CD4-positive, alpha-beta T cell treated with Interleukin-15 for 1 hour (primary cell): ENCODE results near the gene GPNMB.
A peak's percentile ranks its signal among the peaks of the same experiment; 100 is the strongest.

ENCODE experiments used
- DNase-seq: peaks from one replicate; pipeline ENCODE4 v3.0.0-alpha.2; 2020

GPNMB gene

GRCh38 chr7:23275912-23276311 is 29.3 kb downstream of the GPNMB start:
- no peak for DNase-seq

- DNase-seq, result no peak
Measured at GRCh38 chr7:23276376-23276775, 29.8 kb downstream of the GPNMB start.

DNA sequence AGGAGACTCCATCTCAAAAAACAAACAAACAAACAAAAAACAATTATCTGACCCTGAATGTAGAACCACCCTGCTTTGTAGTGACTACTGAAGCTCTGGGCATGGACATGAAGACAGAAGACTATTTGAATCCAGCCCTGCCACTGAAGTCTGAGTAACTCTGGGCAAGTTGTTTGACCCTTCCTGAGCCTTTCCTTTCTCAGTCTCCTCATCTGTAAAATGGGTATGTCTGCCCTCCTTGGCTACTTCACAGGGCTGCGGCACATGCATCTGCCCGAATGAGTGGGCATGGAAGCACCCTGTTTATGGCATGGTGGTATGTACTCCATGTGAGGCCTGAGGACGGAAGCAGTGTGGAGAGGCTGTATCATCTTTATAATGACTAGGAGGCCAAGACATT is 30.4 kb downstream of the GPNMB start:
- DNase-seq, result no peak

DNA sequence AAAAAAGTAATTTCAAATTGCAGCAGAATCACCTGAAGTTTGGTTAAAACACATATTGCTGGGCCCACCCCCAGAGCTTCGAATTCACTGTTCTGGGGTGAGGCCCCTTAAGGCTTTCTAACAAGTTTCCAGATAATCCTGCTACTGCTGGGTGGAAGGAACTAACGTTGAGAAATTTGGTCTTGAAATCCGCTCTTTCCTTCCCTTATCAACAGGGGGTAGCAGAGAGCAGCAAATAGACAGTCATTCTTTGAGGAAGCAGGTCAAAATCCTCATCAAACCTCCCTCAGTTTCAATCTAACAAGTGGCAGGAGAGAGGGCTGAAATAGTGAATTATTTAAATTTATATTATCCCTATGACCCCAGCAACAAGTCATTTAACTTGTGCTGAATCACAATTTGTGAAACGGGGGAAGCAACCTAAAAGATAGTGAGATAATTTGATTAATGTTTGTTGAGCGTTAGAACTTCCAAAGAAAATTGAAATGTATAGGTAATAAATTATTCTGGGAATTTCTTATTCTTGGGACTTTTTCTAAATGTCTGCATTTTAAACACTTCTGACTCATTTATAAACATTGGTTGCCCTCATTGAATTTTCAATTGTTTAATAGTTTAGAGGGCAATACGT is 30.9 kb downstream of the GPNMB start:
- DNase-seq, result no peak

GRCh38 chr7:23279819-23280525 is 33.4 kb downstream of the GPNMB start:
- DNase-seq, result no peak

DNA sequence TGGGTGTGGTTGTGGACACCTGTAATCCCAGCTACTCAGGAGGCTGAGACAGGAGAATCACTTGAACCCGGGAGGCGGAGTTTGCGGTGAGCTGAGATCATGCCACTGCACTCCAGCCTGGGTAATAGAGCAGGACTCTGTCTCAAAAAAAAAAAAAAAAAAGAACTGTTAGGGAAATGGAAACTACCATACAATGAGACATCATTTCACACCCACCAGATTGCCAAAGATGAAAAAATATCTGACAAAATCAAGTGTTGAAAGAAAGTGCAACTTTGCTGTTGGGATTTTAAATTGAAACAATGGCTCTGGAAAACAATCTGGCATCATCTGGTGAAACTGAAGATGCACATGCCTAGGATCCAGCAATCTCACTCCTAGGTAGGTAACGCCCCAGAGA is 36.5 kb downstream of the GPNMB start:
- no peak for DNase-seq

- DNase-seq, result no peak
Measured at GRCh38 chr7:23284871-23285270, 38.3 kb downstream of the GPNMB start.

- no peak for DNase-seq
Measured at GRCh38 chr7:23285657-23286646, 39.4 kb downstream of the GPNMB start.

DNA sequence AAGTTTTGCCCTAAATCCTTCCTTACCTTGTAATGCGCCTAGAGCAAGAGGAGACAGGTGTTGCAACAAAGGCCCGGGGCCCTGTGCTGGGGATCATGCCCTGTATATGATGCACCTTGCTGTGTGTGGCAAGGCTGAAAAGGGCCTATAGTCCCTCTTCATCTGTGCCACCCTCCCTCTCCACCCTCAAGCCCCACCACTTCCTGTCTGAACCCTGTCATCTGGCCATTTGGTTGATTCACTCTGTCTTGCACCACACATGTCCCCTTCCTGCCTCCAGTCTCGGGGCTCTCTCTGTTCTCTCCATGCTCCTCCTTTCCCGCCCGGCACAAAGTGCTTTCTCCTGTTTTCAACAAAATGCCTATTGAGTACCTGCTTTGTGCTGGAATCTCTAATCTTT is 41.0 kb downstream of the GPNMB start:
- no peak for DNase-seq

- DNase-seq, result no peak
Measured at GRCh38 chr7:23290993-23291392, 44.4 kb downstream of the GPNMB start.

DNA sequence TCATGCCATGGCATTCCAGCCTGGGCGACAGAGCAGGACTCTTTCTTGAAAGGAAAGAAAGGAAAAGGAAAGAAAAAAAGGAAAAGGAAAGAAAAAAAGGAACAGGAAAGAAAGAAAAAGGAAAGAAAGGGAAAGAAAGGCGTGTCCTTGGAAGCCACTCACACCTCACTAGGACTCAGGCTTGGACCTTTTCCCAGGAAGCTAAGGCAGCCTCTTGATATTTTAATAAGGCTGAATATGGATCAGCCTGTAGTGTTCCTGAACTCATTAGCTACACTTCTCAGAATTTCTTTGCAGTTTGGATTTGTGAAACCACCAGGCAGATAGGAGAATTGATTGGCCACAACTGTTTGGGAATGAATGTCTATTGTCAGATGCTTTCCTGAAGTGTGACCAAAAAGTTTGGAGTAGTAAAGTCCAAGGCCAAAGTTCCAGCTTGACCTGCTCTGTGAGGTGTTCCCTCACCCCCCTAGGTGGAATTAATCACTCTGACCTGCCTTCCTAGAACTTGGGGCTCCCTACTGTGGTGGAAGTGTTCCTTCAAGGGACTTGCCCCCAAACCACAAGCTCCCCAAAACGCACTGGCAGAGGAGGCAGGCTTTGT is 45.5 kb downstream of the GPNMB start:
- no peak for DNase-seq

GRCh38 chr7:23292623-23293022 is 46.0 kb downstream of the GPNMB start:
- DNase-seq, result no peak

- no peak for DNase-seq
Measured at GRCh38 chr7:23293500-23294073, 47.0 kb downstream of the GPNMB start.

DNA sequence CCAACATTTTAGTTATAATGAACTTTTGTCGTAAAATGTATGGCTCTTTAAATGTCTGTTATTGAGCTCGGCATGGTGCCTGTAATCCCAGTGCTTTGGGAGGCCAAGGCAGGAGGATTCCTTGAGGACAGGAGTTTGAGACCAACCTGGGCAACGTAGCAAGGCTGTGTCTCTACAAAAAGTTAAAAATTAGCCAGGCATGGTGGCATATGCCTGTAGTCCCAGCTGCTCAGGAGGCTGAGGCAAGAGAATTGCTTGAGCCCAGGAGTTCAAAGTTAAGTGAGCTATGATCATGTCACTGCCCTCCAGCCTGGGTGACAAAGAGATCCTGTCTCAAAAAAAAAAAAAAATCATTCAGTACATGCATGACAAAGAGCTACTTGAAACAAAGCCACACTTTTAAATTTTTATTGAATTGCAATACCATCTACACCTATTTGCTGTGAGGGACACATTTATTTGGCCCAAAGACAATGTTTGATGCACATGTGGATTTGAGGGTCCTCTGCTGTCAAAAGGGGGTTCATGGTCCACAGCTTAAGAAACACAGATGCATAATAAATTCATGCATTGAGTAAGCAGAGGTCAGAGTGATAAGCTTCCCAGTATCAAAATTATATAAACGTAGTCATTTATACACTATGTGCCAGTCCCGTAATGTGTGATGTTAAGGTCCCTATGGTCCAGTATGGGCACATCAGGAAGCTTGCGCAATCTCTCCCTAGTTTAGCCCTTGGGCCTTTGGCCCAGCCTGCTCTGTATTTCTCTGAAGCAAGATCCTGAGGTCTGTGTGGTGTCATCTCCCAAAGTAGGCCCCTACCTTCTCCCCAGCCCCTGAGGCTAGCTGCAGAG is 48.2 kb downstream of the GPNMB start:
- DNase-seq, result no peak

DNA sequence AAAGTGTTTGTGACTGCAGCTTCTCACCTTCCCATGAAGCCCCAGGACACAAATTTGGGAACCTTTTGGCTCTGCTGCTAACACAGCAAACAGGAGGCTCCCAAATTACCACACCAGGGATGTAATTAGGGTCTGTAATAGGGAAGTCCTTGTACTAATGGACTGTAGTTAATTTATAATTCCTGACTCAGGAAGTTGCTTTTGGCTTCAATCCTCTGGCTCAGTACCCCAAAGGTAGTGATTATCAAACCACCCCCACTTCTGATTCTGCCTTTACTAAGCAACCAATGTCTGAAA is 48.8 kb downstream of the GPNMB start:
- no peak for DNase-seq

- no peak for DNase-seq
Measured at GRCh38 chr7:23298141-23298881, 51.7 kb downstream of the GPNMB start.

- DNase-seq, result peak; percentile 96
Measured at GRCh38 chr7:23298885-23299769, 52.6 kb downstream of the GPNMB start, which contains the start of gene MALSU1. Gene MALSU1 (plus strand): TSS chr7:23299339. CDS start chr7:23299353, 14 bp downstream.

GRCh38 chr7:23299770-23300300 is 53.3 kb downstream of the GPNMB start:
- DNase-seq, result no peak

DNA sequence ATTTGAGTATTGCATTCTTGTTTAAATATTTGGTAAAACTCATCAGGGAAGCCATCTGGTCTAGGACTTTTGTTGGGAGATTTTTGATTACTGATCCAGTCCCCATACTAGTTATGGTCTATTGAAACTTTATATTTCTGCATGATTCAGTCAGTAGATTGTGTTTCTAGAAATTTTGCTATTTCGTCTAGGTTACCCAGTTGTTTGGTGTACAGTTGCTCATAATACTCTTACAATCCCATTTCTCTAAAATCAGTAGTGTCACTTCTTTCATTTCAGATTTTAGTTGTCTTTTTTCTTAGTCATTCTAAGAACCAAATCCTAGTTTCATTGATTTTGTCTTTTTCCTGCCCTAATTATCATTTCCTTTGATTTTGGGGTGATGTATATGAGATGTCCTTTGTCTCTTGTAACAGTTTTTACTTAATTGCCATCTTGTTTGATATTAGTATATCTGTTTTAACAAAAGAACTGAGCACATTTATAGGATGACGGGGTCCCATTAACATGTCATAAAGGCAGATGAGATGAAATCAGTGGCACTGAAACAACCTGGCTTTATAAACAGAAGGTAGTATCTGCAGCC is 60.5 kb downstream of the GPNMB start:
- DNase-seq, result no peak
